Activated CD4-positive, alpha-beta T cell treated with anti-CD3 and anti-CD28 coated beads, Interleukin-2, Interleukin-4, amounts not matched to agents 100 ng/mL and 50 ng/mL, durations not matched to agents 16 hours and 8 hours (primary cell): Measurements from ENCODE around the gene BAIAP2.
"Not testable (repeated sequence)": the region's sequence is repeated elsewhere in the genome, so short reads cannot be mapped to it uniquely, and the experiment has no call there.

Experiments
- DNase-seq: peaks from one replicate; pipeline ENCODE4 v3.0.0-alpha.2; 2020; ENCODE audit warnings: low spot score

BAIAP2 gene

DNA sequence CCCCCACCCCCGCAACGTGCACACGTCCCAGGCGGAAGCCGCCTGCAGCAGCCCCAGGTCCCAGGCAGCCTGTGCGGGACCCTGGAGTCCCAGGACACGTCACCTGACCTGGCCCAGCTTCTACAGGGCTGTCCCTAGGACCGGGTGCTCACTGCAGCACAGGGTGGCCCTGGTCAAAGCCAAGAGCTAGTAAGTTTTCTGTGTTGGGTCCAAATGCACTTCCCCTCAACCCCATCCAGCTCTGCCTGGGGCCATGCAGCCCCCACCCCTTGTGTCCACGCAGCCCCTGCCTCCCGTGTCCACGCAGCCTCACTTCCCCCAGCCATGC is 108.2 kb downstream of the BAIAP2 start:
- no peak for DNase-seq

DNA sequence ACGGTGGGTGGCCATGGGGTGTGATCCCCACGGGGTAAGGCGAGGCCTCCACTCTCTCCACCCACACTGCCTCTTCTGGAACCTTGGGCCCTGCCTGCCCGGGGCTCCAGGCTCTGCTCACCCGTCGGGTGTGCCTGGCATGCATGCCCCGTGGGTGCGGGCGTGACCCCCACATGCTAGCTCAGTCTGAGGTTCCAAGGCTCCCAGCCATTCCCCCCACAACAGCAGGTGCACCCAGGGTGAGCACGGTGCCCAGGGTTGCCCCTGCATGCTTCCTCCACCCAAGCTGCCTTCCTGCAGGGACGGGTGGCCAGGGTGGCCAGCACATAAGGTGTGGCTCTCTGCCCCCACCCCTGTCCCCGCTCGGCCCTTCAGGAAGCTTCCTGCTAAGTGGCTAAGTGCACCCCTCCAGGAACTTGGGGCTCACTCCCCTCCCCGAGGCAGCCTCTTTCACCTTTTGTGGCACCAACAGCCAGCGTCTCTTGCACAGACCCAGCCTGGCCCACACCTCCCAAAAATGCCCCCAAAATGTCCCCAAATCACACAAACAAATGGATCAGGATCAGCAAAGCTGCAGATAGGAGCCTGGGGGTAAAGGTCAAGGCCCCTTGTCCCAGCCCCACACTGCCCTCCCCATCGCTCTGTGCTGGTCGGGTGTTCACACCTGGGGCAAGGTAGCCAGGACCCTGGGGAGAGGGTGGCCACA is 108.9 kb downstream of the BAIAP2 start:
- no peak for DNase-seq

DNA sequence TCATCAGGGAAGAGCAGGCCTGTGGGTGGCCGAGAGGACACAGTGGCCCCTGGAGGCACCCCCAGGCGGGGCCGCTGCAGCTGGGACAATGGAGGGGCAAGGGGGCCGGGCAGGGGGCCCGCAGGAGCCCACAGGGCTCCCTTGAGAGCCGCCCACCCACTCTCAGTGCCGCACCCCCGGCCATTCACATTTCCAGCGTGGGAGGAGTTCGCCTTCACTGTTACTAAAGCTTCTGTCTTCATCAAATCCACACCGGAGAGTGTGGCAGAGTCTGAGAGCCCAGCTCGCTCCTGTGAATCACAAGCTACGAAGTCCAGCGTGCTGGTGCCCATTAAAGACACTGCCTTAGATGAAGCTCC is 109.5 kb downstream of the BAIAP2 start:
- no peak for DNase-seq

DNA sequence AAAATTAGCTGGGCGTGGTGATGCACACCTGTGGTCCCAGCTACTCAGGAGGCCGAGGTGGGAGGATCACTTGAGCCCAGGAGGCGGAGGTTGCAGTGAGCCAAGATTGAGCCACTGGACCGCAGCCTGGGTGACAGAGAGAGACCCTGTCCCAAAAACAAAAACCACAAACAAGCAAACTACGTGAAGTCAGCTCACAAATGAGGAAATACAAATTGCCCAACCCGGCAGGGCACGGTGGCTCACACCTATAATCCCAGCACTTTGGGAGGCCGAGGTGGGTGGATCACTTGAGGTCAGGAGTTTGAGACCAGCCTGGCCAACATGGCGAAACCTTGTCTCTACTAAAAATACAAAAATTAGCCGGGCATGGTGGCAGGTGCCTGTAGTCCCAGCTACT is 111.3 kb downstream of the BAIAP2 start:
- not testable (repeated sequence) for DNase-seq

DNA sequence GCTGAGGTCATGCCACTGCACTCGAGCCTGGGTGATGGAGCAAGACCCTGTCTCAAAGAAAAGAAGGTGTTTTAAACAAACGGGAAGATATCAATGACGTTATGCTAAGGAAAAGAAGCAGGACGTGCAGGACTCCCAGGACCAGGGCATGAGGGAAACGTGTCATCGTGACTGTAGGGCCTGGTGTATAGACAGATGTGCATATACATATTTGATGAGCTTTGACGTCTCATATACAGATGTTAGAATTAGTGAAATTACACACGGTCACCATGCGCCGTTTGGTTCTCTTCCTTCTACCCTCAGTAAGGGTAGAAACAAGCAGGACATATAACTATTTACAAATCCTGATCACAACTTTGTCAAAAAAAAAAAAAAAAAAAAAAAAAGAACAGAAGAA is 112.8 kb downstream of the BAIAP2 start:
- no peak for DNase-seq

DNA sequence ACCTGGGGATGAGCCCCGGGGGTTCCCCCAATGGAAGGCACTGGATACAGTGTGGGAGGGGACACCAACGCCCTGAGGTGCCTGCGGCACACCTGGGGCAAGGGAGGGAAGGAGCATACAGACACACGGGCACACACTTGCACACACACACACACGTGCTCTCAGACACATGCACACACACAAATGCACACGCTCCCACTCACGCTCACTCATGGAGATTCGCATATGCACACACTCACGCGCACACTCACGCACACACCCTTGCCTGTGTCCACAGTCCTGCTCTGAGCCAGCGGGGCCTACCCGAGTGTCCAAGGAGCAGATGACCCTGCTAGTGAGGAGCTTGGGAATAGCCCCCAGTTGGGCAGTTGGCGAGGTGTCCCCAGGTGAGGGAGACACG is 113.6 kb downstream of the BAIAP2 start:
- no peak for DNase-seq

DNA sequence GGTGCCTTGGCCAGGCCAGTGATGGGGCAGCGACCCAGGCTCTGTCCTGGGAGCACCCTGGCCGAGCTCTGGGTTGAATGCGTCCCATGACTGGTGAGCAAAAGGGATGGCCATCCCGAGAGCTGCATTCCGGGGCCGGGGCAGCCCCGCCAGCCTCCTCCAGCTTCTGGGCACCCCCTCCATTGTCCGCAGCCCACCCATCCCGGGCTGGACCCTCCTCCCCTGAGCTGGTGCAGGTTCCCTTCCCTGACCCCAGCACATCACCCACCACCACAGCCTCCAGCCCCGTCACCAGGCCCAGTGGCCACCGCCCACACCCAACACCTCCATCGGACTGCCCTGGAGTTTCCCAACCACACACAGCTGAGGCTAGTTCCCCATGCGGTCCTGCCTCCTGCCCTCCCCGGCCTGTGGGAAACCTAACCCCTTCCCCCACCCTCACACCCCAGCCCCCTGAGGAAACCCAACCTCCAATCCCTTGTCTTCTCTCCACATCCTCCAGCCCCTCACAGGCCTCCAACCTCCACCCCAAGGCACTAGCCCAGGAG is 114.1 kb downstream of the BAIAP2 start:
- no peak for DNase-seq

DNA sequence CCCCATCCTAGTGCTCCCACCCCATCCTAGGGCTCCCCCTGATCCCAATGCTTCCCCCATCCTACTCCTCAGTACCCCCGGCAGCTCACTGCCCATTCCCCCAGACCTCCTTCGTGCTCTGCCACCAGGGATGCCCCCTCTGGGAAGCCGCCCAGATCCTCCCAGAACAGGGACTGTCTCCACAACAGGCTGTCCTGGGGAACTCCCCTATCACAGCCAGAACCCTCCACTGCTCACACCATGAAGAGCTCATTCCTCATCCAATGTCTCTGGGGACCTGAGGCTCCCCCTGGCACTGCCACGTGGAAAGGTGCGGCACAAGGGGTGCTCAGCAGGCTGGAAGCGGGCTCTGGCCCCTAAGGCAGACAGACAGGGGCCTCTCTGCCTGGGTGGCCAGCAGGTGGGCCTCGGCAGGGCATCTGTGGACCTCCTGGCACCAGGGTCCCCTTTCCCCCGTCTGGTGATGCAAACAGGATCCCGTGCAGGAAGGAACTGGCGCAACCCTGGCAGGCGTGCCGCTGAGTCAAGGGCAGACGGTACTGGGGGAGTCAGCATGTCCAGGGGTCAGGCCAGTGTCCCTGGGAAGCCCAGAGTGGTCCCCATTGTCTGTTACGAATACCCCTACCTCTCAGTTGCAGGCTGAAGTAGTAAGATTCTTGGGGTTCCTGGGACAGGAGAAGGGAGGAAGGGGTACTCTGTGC is 115.6 kb downstream of the BAIAP2 start:
- DNase-seq = no peak

DNA sequence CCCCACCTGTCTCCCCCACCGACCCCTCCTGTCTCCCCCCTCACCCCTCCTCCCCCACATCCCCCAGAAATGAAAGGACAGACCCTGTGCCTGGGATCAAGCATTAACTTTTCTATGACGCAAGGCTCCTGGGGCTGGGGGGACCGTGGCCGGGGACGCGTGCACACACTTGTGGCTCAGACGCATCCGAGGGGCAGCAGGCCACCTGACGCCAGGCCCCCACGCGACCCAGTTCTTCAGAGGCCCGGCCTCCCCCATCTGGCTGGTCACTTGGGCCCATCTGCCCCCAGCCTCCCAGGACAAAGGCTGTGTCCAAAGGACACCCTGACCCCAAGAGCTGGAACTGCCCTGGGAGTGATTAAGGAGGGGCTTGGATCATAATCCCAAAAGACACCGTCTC is 116.3 kb downstream of the BAIAP2 start:
- DNase-seq = no peak

DNA sequence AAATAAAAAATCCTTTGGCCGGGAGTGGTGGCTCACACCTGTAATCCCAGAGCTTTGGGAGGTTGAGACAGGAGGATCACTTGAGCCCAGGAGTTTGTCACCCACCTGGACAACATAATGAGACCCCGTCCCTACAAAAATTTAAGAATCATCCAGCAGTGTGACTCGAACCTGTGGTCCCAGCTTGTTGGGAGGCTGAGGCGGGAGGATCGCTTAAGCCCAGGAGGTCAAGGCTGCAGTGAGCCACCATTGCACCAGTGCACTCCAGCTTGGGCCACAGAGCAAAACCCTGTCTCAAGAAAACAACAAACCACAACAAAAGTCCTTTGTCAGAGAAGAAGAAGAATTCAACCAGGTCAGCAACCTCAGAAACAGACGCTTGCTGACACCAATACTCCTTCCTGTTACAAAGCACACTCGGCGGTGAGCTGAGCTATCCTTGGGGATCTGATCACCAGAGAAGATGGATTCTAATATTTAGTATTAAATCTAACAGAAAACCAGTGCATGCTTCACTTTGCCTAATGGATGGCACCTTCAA is 117.4 kb downstream of the BAIAP2 start:
- DNase-seq = no peak

DNA sequence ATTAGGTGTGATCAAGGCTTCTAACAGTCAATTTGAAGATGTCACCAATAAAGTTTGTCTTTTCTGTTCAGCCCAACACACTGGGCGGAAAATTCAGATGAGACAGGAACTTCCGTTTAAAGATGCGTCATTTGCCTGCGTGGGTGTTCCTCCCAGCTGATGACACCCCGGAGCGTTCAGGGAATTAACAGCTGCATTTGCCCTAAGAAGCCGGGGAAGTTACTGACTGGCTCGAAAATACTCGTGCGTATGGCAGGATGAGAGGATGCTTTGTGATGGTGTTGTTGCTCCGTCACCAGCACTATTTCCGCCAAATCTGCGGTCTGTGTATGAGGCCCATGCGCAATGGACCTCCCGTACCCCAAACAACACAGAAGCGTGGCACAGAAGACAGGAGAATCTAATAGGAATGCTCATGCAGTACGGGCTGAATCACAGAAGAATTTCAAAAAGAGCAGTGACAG is 118.4 kb downstream of the BAIAP2 start:
- no peak for DNase-seq

DNA sequence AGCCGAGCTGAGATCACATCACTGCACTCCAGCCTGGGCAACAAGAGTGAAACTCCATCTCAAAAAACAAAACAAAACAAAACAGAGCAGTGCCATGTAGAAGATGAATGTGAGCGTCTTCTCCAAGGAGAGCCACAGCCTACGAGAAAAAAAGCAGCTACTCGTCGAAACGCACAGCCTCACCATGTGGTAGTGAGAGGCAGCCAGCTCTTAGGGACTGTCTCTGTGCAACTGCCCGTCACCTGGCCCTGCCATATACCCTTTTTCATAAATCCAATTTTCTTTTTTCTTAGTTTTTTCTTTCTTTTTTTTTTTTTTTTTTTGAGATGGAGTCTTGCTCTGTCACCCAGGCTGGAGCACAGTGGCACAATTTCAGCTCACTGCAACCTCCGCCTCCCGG is 119.1 kb downstream of the BAIAP2 start:
- not testable (repeated sequence) for DNase-seq

DNA sequence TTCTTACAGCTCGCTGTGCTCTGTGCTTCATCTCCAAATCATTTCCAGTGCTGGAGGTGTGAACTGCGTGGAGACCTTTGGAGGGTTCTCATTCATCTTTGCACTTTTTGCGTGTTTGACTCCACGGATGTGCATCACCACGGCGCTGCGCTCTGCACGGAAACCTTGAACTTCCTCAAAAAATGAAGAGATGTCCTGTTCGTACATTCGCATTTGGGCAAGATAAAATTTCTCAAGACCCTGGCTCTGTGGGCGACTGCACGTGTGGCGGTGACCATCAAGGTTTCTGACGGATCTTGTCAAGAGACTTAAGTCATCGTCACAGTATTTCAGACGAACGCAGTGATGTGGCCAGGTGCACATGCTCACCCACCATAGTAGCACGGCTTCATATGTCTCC is 120.0 kb downstream of the BAIAP2 start:
- DNase-seq = no peak

DNA sequence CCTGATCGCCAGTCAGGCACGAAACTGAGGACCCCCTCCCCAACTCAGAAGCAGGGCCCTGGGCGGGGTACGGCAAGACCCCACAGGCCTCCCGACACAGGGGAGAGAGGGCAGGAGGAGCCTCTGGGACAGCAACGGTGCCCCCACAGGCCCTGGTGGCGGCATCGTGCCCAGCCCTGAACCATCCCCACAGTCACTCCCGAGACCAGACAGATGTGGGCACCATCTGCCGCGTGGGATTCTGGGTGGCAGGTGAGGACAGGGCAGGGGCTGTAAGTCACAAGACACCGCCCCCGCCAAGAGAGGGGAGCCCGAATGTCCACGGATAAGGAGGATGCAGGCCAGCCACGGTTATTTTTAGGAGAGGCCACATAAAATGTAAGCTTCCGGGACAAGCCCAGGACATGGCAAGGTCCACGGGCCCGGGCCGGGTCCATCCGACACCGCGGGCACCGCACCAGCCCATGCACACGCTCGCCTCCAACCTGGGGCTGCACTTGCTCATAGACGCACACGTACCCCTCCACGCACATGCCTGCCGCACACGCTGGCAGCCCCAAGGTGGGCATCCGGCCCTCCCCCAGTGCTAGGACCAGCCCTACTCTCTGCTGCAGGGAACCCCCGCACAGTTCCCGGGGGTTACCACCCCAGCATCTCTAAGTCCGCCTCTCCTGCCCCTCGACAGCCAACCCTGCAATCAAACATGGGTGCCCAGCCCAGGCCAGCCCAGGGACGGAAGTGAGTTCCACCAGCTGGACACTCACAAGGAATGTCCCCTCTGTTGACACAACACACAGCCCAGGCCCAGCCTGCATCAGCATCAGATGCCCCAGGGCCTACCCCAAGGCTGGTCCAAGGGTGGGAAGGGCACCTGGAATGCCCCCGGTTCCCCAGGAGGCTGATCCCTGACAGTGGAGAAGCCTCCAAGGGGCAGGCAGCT is 122.2 kb downstream of the BAIAP2 start:
- DNase-seq = no peak

DNA sequence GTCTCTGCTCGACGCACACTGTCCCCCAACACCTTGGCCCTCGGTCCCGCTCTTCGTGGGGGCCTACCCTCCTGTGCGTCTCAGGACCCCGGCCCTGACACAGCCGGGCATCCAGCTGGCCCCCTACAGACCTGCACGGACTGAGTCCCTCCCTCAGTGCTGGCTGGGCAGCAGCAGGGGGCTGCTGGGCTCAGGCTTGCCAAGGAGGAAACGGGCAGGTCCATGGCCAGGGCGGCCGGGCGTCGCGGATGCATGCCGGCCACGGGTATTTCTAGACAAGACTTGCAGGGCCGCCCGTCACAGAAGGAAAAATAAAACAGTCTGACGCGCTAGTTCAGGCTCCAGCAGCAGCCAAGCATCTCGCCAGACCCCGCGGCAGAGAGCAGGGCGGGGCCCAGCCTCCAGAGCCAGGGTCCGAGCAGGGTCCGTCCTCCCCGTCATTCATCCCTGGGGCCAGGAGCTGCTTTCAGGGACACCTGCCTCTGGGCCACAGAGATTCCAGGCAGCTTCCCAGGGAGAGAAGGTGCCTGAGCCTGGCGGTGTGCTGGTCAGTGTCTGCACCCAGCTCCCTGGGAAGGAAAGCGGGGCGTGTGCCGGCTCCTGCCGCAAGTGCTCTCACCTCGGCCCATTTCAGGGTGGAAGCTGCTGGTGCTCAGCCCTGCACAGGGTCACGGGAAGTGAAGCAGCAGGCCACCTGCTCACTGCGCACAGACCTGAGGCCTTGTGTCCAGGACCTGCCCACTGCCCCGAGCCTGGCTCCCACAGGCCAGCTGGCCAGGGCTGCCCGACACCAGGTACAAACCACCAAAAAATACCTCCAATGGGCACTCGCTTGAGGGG is 123.1 kb downstream of the BAIAP2 start:
- DNase-seq = no peak

DNA sequence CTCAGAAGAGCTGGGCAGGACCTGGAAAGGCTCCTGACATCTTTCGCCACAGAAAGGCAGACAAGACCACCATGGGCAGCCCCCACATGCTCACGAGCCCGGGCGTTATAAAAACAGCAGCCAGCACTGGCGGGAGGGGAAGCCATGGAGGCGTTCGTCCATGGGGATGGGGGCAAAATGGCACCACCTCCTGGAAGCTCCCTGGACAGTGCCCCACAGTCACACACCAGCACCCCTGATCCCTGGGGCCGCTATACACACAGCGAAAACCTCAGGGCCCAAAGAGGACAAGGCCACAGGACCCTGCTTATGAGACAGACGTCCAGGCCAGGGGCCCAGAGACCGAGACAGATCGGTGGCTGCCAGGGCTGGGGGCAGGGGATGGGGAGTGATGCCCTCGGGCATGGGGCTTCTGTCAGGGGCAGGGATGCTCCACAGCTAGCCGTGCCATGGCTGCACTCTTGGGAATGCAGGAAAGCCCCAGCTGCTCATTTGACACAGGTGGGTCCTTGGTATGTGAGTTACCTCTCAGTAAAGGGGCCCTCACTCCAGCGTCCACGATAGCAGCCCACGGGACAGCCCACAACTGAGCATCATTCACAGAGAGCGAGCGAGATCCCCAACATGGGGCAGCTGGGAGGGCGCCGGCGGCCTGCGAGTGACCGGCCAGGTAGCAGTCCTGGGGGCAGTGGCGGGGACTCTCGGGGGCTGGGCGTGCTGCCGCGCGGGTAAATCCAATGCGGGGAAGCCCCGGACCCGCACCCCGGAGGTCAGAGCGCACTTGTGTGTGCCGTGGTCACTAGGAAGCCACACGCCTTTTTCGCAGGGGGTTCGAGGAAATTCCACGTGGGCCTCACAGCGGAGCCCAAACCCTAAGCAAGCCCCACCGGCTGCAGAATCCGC is 124.0 kb downstream of the BAIAP2 start:
- no peak for DNase-seq

DNA sequence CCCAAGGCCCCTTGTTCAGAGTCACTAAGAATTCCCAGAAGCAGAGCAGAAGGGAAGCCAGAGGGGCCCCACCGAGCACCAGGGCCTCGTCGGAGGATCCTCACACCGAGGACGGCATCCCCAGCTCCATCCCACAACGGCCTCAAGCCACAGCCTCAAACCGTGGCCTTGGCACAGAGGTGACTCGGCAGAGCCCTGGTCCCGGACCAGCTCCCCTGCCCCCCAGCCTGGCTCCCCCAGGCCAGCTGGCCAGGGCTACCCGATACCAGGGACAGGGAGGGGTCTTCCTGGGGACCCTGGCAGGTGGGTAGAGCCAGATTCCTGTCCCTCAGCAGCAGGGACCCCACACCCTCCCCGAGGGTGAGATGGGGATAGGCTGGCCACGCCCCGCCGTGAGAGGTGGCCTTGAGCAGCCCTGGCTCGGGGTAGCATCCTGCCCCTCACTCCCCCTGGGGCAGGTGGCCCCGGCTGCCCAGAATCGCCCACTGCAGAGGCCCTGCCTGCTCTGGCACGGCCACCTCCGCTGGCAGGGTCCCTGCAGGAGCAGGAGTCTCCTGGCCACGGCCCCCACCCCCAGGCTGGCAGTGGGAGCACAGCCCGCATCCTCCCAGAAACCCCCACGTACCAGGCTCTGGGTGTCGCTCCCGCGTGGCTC is 124.8 kb downstream of the BAIAP2 start:
- DNase-seq = no peak

DNA sequence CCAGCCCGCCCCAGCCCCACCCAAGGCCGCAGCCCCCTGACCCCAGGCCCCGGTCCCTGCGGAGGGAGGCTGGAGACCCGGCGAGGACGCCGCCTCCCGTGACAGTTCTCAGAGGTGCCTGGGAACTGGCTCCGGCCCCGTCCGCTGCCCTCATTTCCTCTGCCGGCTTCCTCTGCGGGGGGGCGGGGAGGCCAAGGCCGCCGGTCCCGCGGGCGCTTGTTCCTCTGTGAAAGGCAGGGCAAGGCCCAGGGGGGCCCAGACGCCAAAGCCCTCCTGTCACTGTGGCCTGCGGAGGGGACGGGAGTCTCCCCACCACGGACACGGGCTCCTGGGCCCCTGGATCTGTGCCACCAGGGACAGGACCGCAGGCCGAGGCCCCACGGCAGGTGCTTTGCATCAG is 125.4 kb downstream of the BAIAP2 start:
- no peak for DNase-seq

DNA sequence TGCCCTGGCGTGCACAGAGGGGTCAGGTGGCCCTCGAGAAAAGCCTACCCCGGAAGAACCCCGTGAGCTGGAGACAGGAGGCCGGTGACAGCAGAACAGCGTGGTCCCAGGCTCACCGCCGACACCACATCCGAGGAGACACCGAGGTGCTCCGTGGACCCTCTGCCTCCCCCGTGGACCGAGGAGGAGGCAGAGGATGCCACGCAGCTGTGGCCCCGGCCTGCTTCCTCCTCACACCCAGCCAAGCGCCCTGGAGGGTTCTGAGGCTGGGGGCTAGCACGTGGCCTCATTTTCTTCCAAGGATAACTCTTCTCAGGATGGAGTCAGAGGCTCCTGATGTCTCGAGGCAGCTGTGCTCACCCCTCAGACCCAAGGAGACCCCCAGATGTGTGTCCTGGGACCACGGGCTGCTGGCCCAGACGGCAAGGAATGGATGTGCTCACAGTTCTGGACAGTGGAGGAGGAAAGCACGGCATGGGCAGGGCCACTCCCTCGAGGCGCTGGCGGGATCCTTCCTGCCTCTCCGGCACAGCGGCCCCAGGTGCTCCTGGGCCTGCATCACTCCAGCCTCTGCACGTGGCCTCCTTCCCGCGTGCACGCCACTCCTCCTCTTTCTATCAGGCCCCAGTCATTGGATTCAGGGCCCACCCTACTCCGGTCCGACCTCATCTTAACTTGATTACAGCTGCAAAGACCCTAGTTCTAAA is 125.9 kb downstream of the BAIAP2 start:
- DNase-seq = no peak
